Cardiac muscle cell (in vitro differentiated cells and primary cell): ENCODE results near the gene CBLL2. TPM values are rescaled to one million over a fixed set of nuclear protein-coding genes. Genes with fewer than 3 reads are reported as not detected.

Experiments used
- DNase-seq, 2 donors: peaks; one replicate each; pipeline versions ENCODE4 v3.0.0 to v3.0.0-alpha.2; 2010 to 2017; ENCODE audit warnings: low read depth in 1 of 2, low spot score in 1 of 2
- H3K27ac ChIP-seq: fragments of 200-600 bp; sonication (generic); 2 replicates; pipeline ENCODE4 v1.5.1; 2016
- H3K27me3 ChIP-seq: fragments of 200-600 bp; sonication (generic); 2 replicates; pipeline ENCODE4 v1.6.0; 2016; ENCODE audit warnings: control low read depth
- H3K36me3 ChIP-seq: fragments of 200-600 bp; sonication (generic); 2 replicates; pipeline ENCODE4 v1.5.1; 2016; ENCODE audit warnings: control low read depth
- H3K4me1 ChIP-seq: fragments of 200-600 bp; sonication (generic); 2 replicates; pipeline ENCODE4 v1.8.1; 2017; ENCODE audit warnings: low read depth, mild to moderate bottlenecking, mixed run types
- H3K4me3 ChIP-seq: fragments of 200-600 bp; sonication (generic); 2 replicates; pipeline ENCODE4 v1.5.1; 2016; ENCODE audit warnings: mild to moderate bottlenecking
- H3K9me3 ChIP-seq: fragments of 200-600 bp; sonication (generic); 2 replicates; pipeline ENCODE4 v1.5.1; 2017; ENCODE audit warnings: low read depth, mild to moderate bottlenecking, control low read depth
- polyA plus RNA-seq: library from polyadenylated mRNA; unstranded; fragments of >200 nt; fragmentation: Nextera tagmentation; extraction: Ambion mirVana; gene quantifications from 2 replicates; pipeline ENCODE4 v1.2.1, GENCODE V29; 2016
- total RNA-seq: library from RNA; depleted of rRNA; stranded (reverse); fragments of >200 nt; gene quantifications from 2 replicates; pipeline ENCODE4 v1.2.3, GENCODE V29; 2016
- TF ChIP-seq, protein P1 (sequence below): IDR thresholded peaks from 2 replicates; pipeline ENCODE4 v1.5.1; 2012; ENCODE audit warnings: low read depth, mild to moderate bottlenecking, low read length

Gene CBLL2
- total and polyA plus RNA-seq, 2 experiments from 2014 or later, result not detected

DNA sequence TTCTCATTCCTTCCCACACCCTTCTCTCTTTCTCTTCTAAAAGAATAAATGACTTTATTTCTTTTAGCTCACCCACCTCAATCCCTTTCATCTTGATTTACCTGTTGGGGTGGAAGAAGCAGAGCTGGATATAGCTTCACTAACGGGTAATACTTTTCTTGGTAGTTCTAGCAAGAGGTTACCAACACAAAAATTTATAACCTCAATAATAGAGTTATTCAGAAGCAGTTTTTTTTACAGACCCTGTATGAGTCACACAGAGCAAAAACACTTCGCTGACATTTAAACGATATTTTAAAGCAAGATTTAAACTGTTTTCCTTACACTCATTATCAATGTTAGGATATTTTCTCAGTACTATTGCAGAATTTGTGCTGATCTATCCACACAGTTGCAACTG is 42.4 kb downstream of the CBLL2 start:
- TF ChIP-seq, protein P1, sequence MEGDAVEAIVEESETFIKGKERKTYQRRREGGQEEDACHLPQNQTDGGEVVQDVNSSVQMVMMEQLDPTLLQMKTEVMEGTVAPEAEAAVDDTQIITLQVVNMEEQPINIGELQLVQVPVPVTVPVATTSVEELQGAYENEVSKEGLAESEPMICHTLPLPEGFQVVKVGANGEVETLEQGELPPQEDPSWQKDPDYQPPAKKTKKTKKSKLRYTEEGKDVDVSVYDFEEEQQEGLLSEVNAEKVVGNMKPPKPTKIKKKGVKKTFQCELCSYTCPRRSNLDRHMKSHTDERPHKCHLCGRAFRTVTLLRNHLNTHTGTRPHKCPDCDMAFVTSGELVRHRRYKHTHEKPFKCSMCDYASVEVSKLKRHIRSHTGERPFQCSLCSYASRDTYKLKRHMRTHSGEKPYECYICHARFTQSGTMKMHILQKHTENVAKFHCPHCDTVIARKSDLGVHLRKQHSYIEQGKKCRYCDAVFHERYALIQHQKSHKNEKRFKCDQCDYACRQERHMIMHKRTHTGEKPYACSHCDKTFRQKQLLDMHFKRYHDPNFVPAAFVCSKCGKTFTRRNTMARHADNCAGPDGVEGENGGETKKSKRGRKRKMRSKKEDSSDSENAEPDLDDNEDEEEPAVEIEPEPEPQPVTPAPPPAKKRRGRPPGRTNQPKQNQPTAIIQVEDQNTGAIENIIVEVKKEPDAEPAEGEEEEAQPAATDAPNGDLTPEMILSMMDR, result no peak
- H3K4me3 ChIP-seq, result no peak overlapping the region
- peaks cover 15% of the 10 kb centered on the region for H3K4me1 ChIP-seq
- no peak overlapping the region for H3K27ac ChIP-seq
- H3K9me3 ChIP-seq, result no peaks in the 10 kb centered on the region
- DNase-seq, result no peak
- no peaks in the 10 kb centered on the region for H3K36me3 ChIP-seq
- H3K27me3 ChIP-seq, result no peaks in the 10 kb centered on the region

DNA sequence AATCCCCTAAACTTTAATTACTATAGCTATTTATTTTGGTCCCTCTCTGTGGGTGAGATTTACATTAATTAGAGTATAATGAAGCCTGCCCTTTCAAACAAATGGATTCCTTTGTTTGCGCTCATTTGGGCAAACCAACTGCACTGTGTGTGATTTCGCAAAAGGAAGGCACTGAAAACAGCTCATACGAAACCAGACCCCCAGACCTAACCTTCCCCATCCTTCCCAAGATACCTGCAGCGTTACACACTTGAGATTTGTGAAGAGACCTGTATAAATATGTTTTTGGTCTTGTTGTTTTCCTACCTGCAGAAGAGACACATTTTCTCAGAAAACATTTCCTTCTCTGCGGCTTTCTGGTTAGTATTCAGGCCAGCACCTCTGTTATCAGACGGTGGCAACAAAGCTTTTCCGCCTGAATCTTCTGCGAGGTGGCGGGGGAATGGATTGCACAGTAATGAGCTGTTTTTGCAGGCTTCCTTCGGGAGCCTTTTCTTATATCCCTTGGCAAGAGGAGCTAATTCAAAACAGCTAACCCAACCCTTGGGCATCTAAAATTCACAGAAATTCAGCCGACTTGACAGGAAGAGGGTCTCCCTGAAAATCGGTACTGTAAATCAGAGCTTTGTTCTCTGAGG is 47.6 kb downstream of the CBLL2 start:
- no peak overlapping the region for H3K4me3 ChIP-seq
- H3K36me3 ChIP-seq, result no peaks in the 10 kb centered on the region
- no peaks in the 10 kb centered on the region for H3K27me3 ChIP-seq
- H3K4me1 ChIP-seq, result peaks cover 17% of the 10 kb centered on the region
- H3K27ac ChIP-seq, result no peak overlapping the region
- DNase-seq, result no peak
- no peaks in the 10 kb centered on the region for H3K9me3 ChIP-seq
- TF ChIP-seq, protein P1, result no peak

DNA sequence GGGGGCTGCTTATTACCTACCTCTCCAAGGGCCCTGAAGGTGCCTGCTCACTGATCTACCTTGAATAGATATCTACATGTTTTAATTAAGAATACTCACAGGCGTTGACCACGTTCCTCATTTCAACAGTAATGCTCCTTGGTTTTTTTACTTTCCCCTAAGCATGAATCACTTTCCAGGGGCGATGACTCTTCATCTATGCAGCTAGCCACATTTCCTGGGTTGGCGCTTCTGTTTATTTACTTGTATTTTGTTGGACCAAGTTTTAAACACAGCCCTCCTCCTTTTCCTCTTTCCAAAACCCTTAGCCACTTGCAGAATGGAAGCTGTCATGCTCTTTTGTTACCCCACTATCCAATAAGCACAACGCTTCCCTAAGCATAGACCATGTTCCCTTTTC is 50.8 kb downstream of the CBLL2 start:
- no peaks in the 10 kb centered on the region for H3K9me3 ChIP-seq
- peak in 1 of 2 donors; percentile 34 for DNase-seq
- no peak overlapping the region for H3K27ac ChIP-seq
- H3K4me3 ChIP-seq, result no peak overlapping the region
- H3K27me3 ChIP-seq, result no peaks in the 10 kb centered on the region
- TF ChIP-seq, protein P1, result no peak
- no peaks in the 10 kb centered on the region for H3K36me3 ChIP-seq
- H3K4me1 ChIP-seq, result peaks cover 17% of the 10 kb centered on the region

Other genes starting within 250 kb of the CBLL2 start
- gene PHEX, start 240.6 kb upstream of the CBLL2 start, total RNA-seq, result 0.21 and 0.42 TPM in 2 replicates
- gene PHEX, start 240.6 kb upstream of the CBLL2 start, polyA plus RNA-seq, result 0.39 and 0.62 TPM in 2 replicates